Cardiac fibroblast (primary cell): ENCODE results near the gene SLC22A12.

Experiments used
- DNase-seq, 2 donors: peaks; one replicate each; pipeline versions ENCODE4 v3.0.0 to v3.0.0-alpha.2; 2010; ENCODE audit warnings: low read depth in 2 of 2
- H3K4me3 ChIP-seq, 2 donors: replicated peaks in 1 of 2; 1 replicate in 1 of 2; 2 replicates in 1 of 2; pipeline ENCODE4 v1.5.1; 2011; ENCODE audit warnings: low read depth in 2 of 2, low read length in 2 of 2, mild to moderate bottlenecking in 2 of 2, moderate library complexity in 1 of 2
- CTCF ChIP-seq: IDR thresholded peaks from one replicate; pipeline ENCODE4 v1.5.1; 2011; ENCODE audit warnings: low read depth, mild to moderate bottlenecking, low read length, inconsistent platforms

SLC22A12 gene

GRCh38 chr11:64590763-64591221 is at the start of gene SLC22A12:
Gene SLC22A12 (plus strand): TSS chr11:64591220. CDS start chr11:64591557, 337 bp downstream.
- no peak for DNase-seq
- H3K4me3 ChIP-seq = no peak within 1 kb of the TSS
- no peak for TF ChIP-seq CTCF

GRCh38 chr11:64542172-64543125 is 48.6 kb upstream of the SLC22A12 start:
- H3K4me3 ChIP-seq = no peak overlapping the region
- no peak for DNase-seq
- no peak for TF ChIP-seq CTCF

GRCh38 chr11:64543818-64544217 is 47.2 kb upstream of the SLC22A12 start:
- DNase-seq = no peak
- no peak overlapping the region for H3K4me3 ChIP-seq
- no peak for TF ChIP-seq CTCF

GRCh38 chr11:64544616-64545296 is 46.3 kb upstream of the SLC22A12 start:
- TF ChIP-seq CTCF = no peak
- no peak overlapping the region for H3K4me3 ChIP-seq
- DNase-seq = no peak

GRCh38 chr11:64545619-64546018 is 45.4 kb upstream of the SLC22A12 start:
- no peak for TF ChIP-seq CTCF
- H3K4me3 ChIP-seq = no peak overlapping the region
- peak; percentile 58 to 81 for DNase-seq

- DNase-seq = no peak
- no peak overlapping the region for H3K4me3 ChIP-seq
- no peak for TF ChIP-seq CTCF
Measured at GRCh38 chr11:64546176-64546575, 44.8 kb upstream of the SLC22A12 start.
